Neural cell (in vitro differentiated cells): Measurements from ENCODE around the gene TULP4. TPM values are rescaled to one million over a fixed set of nuclear protein-coding genes. Genes with fewer than 3 reads are reported as not detected.

Experiments
- H2AFZ ChIP-seq: fragments of 200-600, 300-800 bp; sonication (generic), shearing (Covaris generic); 2 replicates; pipeline ENCODE4 v1.6.0; 2014; ENCODE audit warnings: low read depth, mild to moderate bottlenecking, antibody characterized with exemption, low read length, moderate library complexity
- H3F3A ChIP-seq: fragments of 200-600 bp; shearing (Covaris generic); 2 replicates; pipeline ENCODE4 v1.6.1; 2016; ENCODE audit warnings: mild to moderate bottlenecking, moderate library complexity, mixed read lengths, antibody characterized with exemption, low read length; ENCODE audit not compliant: insufficient read depth, poor library complexity, severe bottlenecking
- H3K27ac ChIP-seq: fragments of 200-600, 300-800 bp; sonication (generic), shearing (Covaris generic); 2 replicates; pipeline ENCODE4 v1.5.1; 2014; ENCODE audit warnings: mild to moderate bottlenecking, low read length, moderate library complexity
- H3K27me3 ChIP-seq: fragments of 300-800, 200-600 bp; sonication (generic), shearing (Covaris generic); 2 replicates; pipeline ENCODE4 v1.6.0; 2014; ENCODE audit warnings: mild to moderate bottlenecking, low read depth, low read length, moderate library complexity; ENCODE audit not compliant: insufficient read depth
- H3K36me3 ChIP-seq: fragments of 300-800, 200-600 bp; sonication (generic), shearing (Covaris generic); 2 replicates; pipeline ENCODE4 v1.5.1; 2014; ENCODE audit warnings: mild to moderate bottlenecking, antibody characterized with exemption, low read length, moderate library complexity; ENCODE audit not compliant: insufficient read depth
- H3K4me2 ChIP-seq: fragments of 300-800, 200-600 bp; sonication (generic), shearing (Covaris generic); 2 replicates; pipeline ENCODE4 v1.6.0; 2014; ENCODE audit warnings: mild to moderate bottlenecking, low read length
- H3K4me3 ChIP-seq: fragments of 300-800, 200-600 bp; sonication (generic), shearing (Covaris generic); 2 replicates; pipeline ENCODE4 v1.5.1; 2014; ENCODE audit warnings: mild to moderate bottlenecking, low read length, moderate library complexity
- H3K79me2 ChIP-seq: fragments of 200-600 bp; shearing (Covaris generic); replicated peaks from 2 replicates; pipeline ENCODE4 v1.6.0; 2014; ENCODE audit warnings: mild to moderate bottlenecking, low read length, moderate library complexity; ENCODE audit not compliant: insufficient read depth
- H3K9ac ChIP-seq: fragments of 300-800, 200-600 bp; sonication (generic), shearing (Covaris generic); 2 replicates; pipeline ENCODE4 v1.6.1; 2016; ENCODE audit warnings: mild to moderate bottlenecking, low read length, mixed read lengths
- H3K9me2 ChIP-seq: fragments of 200-600 bp; shearing (Covaris generic); 2 replicates; pipeline ENCODE4 v1.6.1; 2016; ENCODE audit warnings: mild to moderate bottlenecking, low read length, mixed read lengths; ENCODE audit not compliant: insufficient read depth
- H3K9me3 ChIP-seq: fragments of 200-600, 300-800 bp; sonication (generic), shearing (Covaris generic); 2 replicates; pipeline ENCODE4 v1.6.1; 2016; ENCODE audit warnings: mild to moderate bottlenecking, mixed run types, low read length, moderate library complexity, mixed read lengths
- H4K20me1 ChIP-seq: fragments of 200-600 bp; shearing (Covaris generic); 2 replicates; pipeline ENCODE4 v1.6.1; 2016; ENCODE audit warnings: mild to moderate bottlenecking, mixed run types; ENCODE audit not compliant: insufficient read depth
- CTCF ChIP-seq: fragments of 450-650 bp; IDR thresholded peaks from 2 replicates; pipeline ENCODE4 v1.5.1; 2014; ENCODE audit warnings: antibody characterized with exemption, mild to moderate bottlenecking, moderate library complexity; ENCODE audit not compliant: poor library complexity, severe bottlenecking
- EP300 ChIP-seq: fragments of 450-650 bp; conservative IDR thresholded peaks from 2 replicates; pipeline ENCODE4 v1.6.1; 2014; ENCODE audit warnings: antibody characterized with exemption, mild to moderate bottlenecking, moderate library complexity; ENCODE audit not compliant: poor library complexity, severe bottlenecking
- EZH2 ChIP-seq: fragments of 200-600, 300-800 bp; shearing (Covaris generic), sonication (generic); IDR thresholded peaks from 2 replicates; pipeline ENCODE4 v1.6.1; 2014; ENCODE audit warnings: antibody characterized with exemption, low read length, borderline replicate concordance, mild to moderate bottlenecking; ENCODE audit not compliant: insufficient read depth, poor library complexity, severe bottlenecking
- MXI1 ChIP-seq: fragments of 450-650 bp; conservative IDR thresholded peaks from 2 replicates; pipeline ENCODE4 v1.6.1; 2014; ENCODE audit warnings: antibody characterized with exemption, mild to moderate bottlenecking; ENCODE audit not compliant: poor library complexity, severe bottlenecking
- POLR2AphosphoS5 ChIP-seq: IDR thresholded peaks from 2 replicates; pipeline ENCODE4 v1.6.1; 2012
- RAD21 ChIP-seq: fragments of 450-650 bp; conservative IDR thresholded peaks from 2 replicates; pipeline ENCODE4 v1.6.1; 2014; ENCODE audit warnings: antibody characterized with exemption, mild to moderate bottlenecking, moderate library complexity
- REST ChIP-seq: IDR thresholded peaks from 2 replicates; pipeline ENCODE4 v1.6.1; 2012; ENCODE audit warnings: borderline replicate concordance
- SMC3 ChIP-seq: fragments of 450-650 bp; conservative IDR thresholded peaks from 2 replicates; pipeline ENCODE4 v1.6.1; 2014; ENCODE audit warnings: antibody characterized with exemption, mild to moderate bottlenecking, moderate library complexity; ENCODE audit not compliant: poor library complexity
- TAF1 ChIP-seq: IDR thresholded peaks from 2 replicates; pipeline ENCODE4 v1.6.1; 2012; ENCODE audit warnings: low read depth
- polyA plus RNA-seq: library from polyadenylated mRNA; depleted of rRNA; stranded (reverse); fragments of >200 nt; gene quantifications from 2 replicates; pipeline ENCODE4 v1.2.3, GENCODE V29; 2014

Gene TULP4
- polyA plus RNA-seq, 1 donor from 2014 or later, result 30.6 TPM

- Histone ChIP-seq H3K27ac (no peak overlapping the region), H3K79me2 (peaks cover 9% of the 10 kb centered on the region), H3K36me3 (no peaks in the 10 kb centered on the region), H3K4me3 (no peak overlapping the region), H3K4me2 (no peak overlapping the region), H2AFZ (no peak overlapping the region), H3K9me3 (no peaks in the 10 kb centered on the region), H3F3A (no peaks in the 10 kb centered on the region), H3K9me2 (no peaks in the 10 kb centered on the region), H3K27me3 (no peaks in the 10 kb centered on the region), H4K20me1 (no peaks in the 10 kb centered on the region), H3K9ac (no peak overlapping the region)
- no peak for TF ChIP-seq MXI1
- no peak for TF ChIP-seq SMC3
- TF ChIP-seq POLR2AphosphoS5, result no peak
- TF ChIP-seq EZH2, result no peak
- no peak for TF ChIP-seq REST
- TF ChIP-seq EP300, result no peak
- no peak for TF ChIP-seq CTCF
- TF ChIP-seq TAF1, result no peak
- no peak for TF ChIP-seq RAD21
These were observed 96.4 kb downstream of the TULP4 start for GRCh38 chr6:158408552-158409130.

GRCh38 chr6:158409451-158409850 is 97.2 kb downstream of the TULP4 start:
- no peaks in the 10 kb centered on the region for H3K27me3 ChIP-seq
- H3K9me3 ChIP-seq, result no peaks in the 10 kb centered on the region
- TF ChIP-seq EZH2 (no peak), MXI1 (no peak), RAD21 (no peak), EP300 (no peak), POLR2AphosphoS5 (no peak), CTCF (no peak)
- H3K4me2 ChIP-seq, result no peak overlapping the region
- no peak overlapping the region for H3K9ac ChIP-seq
- no peaks in the 10 kb centered on the region for H4K20me1 ChIP-seq
- H3K79me2 ChIP-seq, result peaks cover 9% of the 10 kb centered on the region
- no peaks in the 10 kb centered on the region for H3F3A ChIP-seq
- H3K4me3 ChIP-seq, result no peak overlapping the region
- no peak overlapping the region for H2AFZ ChIP-seq
- H3K36me3 ChIP-seq, result no peaks in the 10 kb centered on the region
- H3K9me2 ChIP-seq, result no peaks in the 10 kb centered on the region
- H3K27ac ChIP-seq, result no peak overlapping the region
